IPS DF 6.9 (cell line): ENCODE measurements around the gene RNF112.

Experiments
- DNase-seq: peaks from one replicate; pipeline ENCODE4 v3.0.0-alpha.2; 2013; ENCODE audit warnings: low read depth, low spot score
- H3K27ac ChIP-seq: one replicate; pipeline ENCODE4 v1.5.1; 2013; ENCODE audit warnings: low read length, control low read depth
- H3K27me3 ChIP-seq: 2 replicates; pipeline ENCODE4 v1.6.1; 2013; ENCODE audit warnings: mild to moderate bottlenecking, low read length; ENCODE audit not compliant: control insufficient read depth, insufficient read depth
- H3K36me3 ChIP-seq: 2 replicates; pipeline ENCODE4 v1.6.1; 2013; ENCODE audit warnings: low read length; ENCODE audit not compliant: control insufficient read depth, insufficient read depth
- H3K4me1 ChIP-seq: 2 replicates; pipeline ENCODE4 v1.6.1; 2013; ENCODE audit warnings: low read length; ENCODE audit not compliant: control insufficient read depth, insufficient read depth
- H3K4me3 ChIP-seq: 2 replicates; pipeline ENCODE4 v1.5.1; 2013; ENCODE audit warnings: mild to moderate bottlenecking, low read length
- H3K9me3 ChIP-seq: 2 replicates; pipeline ENCODE4 v1.6.1; 2013; ENCODE audit warnings: low read length, inconsistent platforms; ENCODE audit not compliant: control insufficient read depth, insufficient read depth
- WGBS: extraction: QIAGEN DNeasy Blood & Tissue Kit; methylation state at CpG from one replicate; pipeline ENCODE4 v1.1.7; 2013; ENCODE audit warnings: mixed read lengths, missing lambda C conversion rate; ENCODE audit not compliant: insufficient read length, insufficient coverage; 5-methylcytosine and 5-hydroxymethylcytosine counted together

The RNF112 gene

DNA sequence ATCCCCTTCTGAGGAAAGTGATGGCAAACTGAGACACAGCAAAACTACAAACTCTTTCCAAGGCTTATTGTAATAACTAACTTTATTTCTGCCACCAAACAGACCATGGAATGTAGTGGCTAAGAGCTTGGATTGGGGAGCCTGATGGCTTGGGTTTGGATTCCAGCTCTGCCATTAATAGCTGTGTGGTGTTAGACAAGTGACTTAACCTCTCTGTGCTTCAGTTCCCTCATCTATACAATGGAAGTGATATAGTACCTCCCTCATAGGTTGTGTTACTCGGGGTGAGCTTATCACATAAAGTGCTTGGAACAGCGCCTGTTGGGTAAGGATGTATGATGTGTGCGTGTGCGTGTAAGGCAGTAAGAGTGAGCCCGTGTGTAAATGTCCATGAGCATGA is 5.9 kb upstream of the RNF112 start:
- WGBS = no CpG with 5 or more reads among the region's 5 CpGs
- DNase-seq = no peak
- no peaks in the 10 kb centered on the region for H3K36me3 ChIP-seq
- no peak overlapping the region for H3K4me3 ChIP-seq
- H3K4me1 ChIP-seq = no peaks in the 10 kb centered on the region
- no peaks in the 10 kb centered on the region for H3K27me3 ChIP-seq
- no peak overlapping the region for H3K27ac ChIP-seq
- H3K9me3 ChIP-seq = no peaks in the 10 kb centered on the region

DNA sequence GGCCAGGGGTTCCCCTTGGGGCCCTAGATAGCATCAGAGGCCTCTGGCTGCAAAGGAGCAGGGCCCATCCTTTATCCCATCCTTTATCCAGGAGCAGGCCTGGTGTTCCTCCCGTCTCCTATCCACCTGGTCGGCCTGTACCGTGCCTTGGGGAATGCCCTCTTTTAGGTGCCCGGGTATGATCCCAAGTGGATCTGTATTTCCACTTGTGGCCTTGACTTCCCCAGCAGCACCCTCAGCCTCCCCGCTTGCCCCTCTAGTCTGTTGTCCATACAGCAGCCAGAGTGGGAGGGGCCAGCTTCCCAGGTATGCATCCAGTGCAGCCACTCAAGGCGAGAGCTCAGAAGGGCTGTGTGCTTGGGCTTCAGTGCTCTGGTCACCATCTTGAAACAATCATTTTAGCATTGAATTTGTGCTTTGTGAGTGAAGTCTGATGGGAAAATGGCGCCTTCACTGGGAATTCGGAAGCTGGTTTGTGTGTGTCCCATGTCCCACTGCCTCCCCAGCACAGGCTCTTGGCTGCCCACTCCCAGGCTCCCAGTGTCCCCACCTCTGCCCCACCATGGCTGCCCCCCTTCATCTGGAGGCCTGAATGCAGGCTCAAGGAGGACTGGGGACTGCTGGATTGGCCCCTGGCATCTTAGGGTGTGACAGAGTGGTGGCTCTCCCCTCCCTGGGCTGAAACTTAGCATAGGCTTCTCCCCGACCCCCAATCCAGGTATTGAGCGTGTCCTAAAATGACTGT is 3.3 kb upstream of the RNF112 start:
- Histone ChIP-seq H3K9me3 (no peaks in the 10 kb centered on the region), H3K4me3 (no peak overlapping the region), H3K4me1 (0 out of 2 replicates have a peak, but pooled peaks cover 1% of the 10 kb centered on the region), H3K27ac (no peak overlapping the region), H3K27me3 (no peaks in the 10 kb centered on the region), H3K36me3 (no peaks in the 10 kb centered on the region)
- DNase-seq = no peak
- WGBS = no CpG with 5 or more reads among the region's 10 CpGs

DNA sequence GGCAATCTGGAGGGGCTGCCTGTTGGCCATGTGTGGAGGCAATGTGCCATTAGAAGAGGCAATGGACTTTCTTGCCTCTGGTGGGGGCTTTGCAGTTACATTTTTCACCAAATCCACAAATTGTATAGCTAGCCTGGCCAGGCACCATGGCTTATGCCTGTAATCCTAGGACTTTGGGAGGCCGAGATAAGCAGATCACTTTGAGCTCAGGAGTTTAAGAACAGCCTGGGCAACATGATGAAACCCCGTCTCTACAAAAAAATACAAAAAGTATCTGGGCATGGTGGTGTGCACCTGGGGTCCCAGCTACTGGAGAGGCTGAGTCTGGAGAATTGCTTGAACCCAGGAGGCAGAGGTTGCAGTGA is 2.7 kb upstream of the RNF112 start:
- 0 out of 2 replicates have a peak, but pooled peaks cover 1% of the 10 kb centered on the region for H3K4me1 ChIP-seq
- H3K36me3 ChIP-seq = no peaks in the 10 kb centered on the region
- no peaks in the 10 kb centered on the region for H3K27me3 ChIP-seq
- no CpG with 5 or more reads among the region's 2 CpGs for WGBS
- H3K9me3 ChIP-seq = no peaks in the 10 kb centered on the region
- H3K4me3 ChIP-seq = no peak overlapping the region
- H3K27ac ChIP-seq = no peak overlapping the region
- no peak for DNase-seq

DNA sequence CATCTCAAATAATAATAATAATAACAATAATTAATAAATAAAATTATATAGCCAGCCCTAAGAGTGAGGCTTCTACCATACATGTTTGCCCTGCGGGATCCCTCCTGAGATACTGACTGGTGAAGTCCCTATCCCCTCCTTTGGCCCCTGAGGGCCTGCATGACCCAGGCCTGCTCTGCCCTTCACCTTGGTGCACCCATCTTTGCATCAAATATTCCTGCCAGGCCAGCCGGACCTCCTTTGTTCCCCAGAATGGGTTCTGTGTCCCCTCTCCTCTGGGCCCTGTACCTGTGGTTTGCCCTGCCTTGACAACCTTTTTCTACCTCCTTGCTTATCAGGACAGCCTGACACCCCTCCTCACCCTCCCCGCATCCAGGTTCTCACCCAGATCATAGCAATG is 2.0 kb upstream of the RNF112 start:
- Histone ChIP-seq H3K27me3 (no peaks in the 10 kb centered on the region), H3K4me1 (0 out of 2 replicates have a peak, but pooled peaks cover 1% of the 10 kb centered on the region), H3K9me3 (no peaks in the 10 kb centered on the region), H3K27ac (no peak overlapping the region), H3K36me3 (no peaks in the 10 kb centered on the region), H3K4me3 (no peak overlapping the region)
- no CpG with 5 or more reads among the region's 3 CpGs for WGBS
- no peak for DNase-seq

DNA sequence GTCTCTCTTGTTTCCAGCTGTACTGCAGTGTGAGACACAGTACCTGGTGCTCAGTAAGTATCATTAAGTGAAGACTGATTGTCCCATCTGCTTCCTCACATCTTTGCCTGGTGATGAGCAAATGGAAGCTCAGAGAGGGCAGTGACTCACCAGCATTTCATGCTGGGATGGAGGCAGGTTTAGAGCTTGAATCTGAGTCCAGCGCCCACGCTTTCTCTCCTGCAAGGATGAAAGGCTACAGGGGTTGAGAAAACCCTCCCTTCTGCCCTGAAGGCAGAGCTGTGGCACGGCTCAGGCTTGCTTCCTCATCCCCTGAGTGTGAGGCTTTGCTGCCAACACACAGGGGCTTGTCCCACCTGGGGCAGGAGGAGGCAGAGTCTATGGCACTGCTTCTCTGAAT is 1.5 kb upstream of the RNF112 start:
- no peaks in the 10 kb centered on the region for H3K36me3 ChIP-seq
- no CpG with 5 or more reads among the region's 3 CpGs for whole genome bisulfite sequencing
- H3K27me3 ChIP-seq = no peaks in the 10 kb centered on the region
- no peak overlapping the region for H3K27ac ChIP-seq
- no peaks in the 10 kb centered on the region for H3K9me3 ChIP-seq
- no peak for DNase-seq
- H3K4me3 ChIP-seq = no peak overlapping the region
- 0 out of 2 replicates have a peak, but pooled peaks cover 1% of the 10 kb centered on the region for H3K4me1 ChIP-seq

DNA sequence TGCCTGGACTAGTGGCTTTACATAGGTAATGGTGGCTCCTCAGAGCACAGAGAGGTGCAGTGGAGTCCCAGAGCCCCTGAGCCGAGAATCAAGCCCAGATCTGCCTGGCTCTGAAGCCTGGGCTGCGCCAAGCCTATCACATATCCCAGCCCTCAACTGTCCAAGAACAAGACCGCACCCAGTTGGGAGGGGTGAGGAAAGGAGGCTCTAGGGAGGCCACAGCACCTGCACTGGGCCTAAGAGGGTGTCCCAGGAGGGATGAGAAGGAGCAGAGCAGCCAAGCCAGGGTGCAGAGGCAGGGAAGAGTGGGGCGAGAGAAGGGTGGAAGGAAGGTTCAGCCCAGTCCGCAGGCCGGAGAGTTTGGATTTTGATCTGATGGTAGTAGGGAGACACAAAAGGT is 941 bp upstream of the RNF112 start:
- no peaks in the 10 kb centered on the region for H3K27me3 ChIP-seq
- no peaks in the 10 kb centered on the region for H3K9me3 ChIP-seq
- WGBS = no CpG with 5 or more reads among the region's 6 CpGs
- DNase-seq = no peak
- H3K36me3 ChIP-seq = no peaks in the 10 kb centered on the region
- H3K4me3 ChIP-seq = no peak overlapping the region
- 0 out of 2 replicates have a peak, but pooled peaks cover 1% of the 10 kb centered on the region for H3K4me1 ChIP-seq
- no peak overlapping the region for H3K27ac ChIP-seq

DNA sequence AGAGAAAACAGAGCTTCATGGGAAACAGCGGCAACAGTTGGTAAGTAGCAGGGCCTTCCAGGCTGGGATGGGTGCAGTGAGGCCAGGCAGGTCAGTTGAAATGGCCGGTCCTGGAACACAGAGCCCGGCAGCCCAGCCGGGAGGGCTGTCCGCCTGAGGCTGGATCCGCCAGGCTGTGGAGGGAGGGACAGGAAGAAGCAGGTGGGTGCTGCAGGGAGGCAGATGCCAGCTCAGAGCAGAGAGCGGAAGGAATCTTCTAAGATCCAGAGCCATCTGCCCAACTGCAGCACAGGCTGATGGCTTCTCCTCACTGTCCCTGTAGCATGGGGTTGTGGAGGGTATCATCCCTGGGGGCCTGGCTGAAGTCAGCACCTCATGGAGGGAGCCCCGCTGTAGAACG is 599 bp downstream of the RNF112 start:
- H3K4me1 ChIP-seq = peaks cover 1% of the 10 kb centered on the region; the same call in 1 of the 2 replicates
- H3K4me3 ChIP-seq = no peak overlapping the region
- no CpG with 5 or more reads among the region's 9 CpGs for WGBS
- H3K9me3 ChIP-seq = no peaks in the 10 kb centered on the region
- H3K27me3 ChIP-seq = no peaks in the 10 kb centered on the region
- DNase-seq = no peak
- H3K27ac ChIP-seq = no peak overlapping the region
- H3K36me3 ChIP-seq = no peaks in the 10 kb centered on the region

DNA sequence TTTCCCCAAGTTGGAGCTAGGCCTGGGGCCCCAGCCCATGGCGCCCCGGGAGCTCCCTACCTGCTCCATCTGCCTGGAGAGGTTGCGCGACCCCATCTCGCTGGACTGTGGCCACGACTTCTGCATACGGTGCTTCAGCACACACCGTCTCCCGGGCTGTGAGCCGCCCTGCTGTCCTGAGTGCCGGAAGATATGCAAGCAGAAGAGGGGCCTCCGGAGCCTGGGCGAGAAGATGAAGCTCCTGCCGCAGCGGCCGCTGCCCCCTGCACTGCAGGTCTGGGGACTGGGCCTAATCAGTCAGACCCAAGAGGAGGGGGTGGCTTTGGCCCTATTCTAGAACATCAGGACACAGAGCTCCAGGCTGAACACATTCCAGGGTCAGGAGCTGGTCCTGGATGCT is 1.5 kb downstream of the RNF112 start:
- Histone ChIP-seq H3K27ac (no peak overlapping the region), H3K4me1 (peaks cover 1% of the 10 kb centered on the region; the same call in 1 of the 2 replicates), H3K4me3 (no peak overlapping the region), H3K36me3 (no peaks in the 10 kb centered on the region), H3K9me3 (no peaks in the 10 kb centered on the region), H3K27me3 (no peaks in the 10 kb centered on the region)
- DNase-seq = no peak
- WGBS = no CpG with 5 or more reads among the region's 16 CpGs

DNA sequence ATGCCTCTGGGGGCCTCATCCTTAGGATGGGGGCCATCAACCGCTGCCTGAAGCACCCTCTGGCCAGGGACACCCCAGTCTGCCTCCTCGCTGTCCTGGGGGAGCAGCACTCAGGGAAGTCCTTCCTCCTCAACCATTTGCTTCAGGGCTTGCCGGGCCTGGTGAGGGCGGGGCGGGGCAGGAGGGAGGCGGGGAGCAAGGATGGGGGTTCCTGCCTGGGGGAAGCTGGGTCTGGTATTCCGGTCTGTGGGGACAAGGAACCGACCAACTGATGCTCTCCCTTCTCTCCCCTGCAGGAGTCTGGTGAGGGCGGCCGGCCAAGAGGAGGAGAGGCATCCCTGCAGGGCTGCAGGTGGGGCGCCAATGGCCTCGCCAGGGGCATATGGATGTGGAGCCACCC is 2.0 kb downstream of the RNF112 start:
- Histone ChIP-seq H3K4me3 (no peak overlapping the region), H3K27me3 (no peaks in the 10 kb centered on the region), H3K9me3 (no peaks in the 10 kb centered on the region), H3K36me3 (no peaks in the 10 kb centered on the region), H3K27ac (no peak overlapping the region), H3K4me1 (peaks cover 1% of the 10 kb centered on the region; the same call in 1 of the 2 replicates)
- DNase-seq = no peak
- no CpG with 5 or more reads among the region's 12 CpGs for WGBS

DNA sequence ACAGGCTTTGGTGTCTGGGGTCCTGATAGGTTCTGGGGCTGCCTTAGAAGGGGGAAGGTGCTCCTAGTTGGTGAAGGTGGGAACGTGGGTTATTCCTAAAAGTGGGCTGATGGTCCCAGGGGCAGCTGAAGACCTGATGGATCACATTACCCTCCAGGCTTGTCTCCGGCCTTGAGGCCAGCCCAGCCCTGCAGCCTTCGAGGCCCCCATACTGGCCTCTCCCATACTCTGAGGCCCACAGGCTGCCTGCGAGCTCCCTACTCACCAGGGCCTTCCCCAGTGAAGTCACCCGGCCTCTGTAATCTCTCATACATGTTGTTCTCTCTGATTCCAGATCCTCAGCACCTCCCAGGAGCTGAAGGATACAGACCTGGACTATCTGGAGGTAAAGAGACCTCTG is 2.7 kb downstream of the RNF112 start:
- no peak overlapping the region for H3K4me3 ChIP-seq
- no peak for DNase-seq
- H3K36me3 ChIP-seq = no peaks in the 10 kb centered on the region
- WGBS = no CpG with 5 or more reads among the region's 5 CpGs
- H3K4me1 ChIP-seq = peaks cover 1% of the 10 kb centered on the region; the same call in 1 of the 2 replicates
- no peaks in the 10 kb centered on the region for H3K27me3 ChIP-seq
- no peaks in the 10 kb centered on the region for H3K9me3 ChIP-seq
- no peak overlapping the region for H3K27ac ChIP-seq
